ENCODE data around the gene ARHGAP10. TPM values are rescaled to one million over a fixed set of nuclear protein-coding genes. Genes with fewer than 3 reads are reported as not detected.
"Not testable (repeated sequence)": the region's sequence is repeated elsewhere in the genome, so short reads cannot be mapped to it uniquely, and the experiment has no call there.

ARHGAP10 gene
- total RNA-seq, 1 experiment from 2014 or later: 6.1 TPM

- Mint-ChIP-seq H3K9me3 (ENCODE audit: low read depth, unreplicated experiment) (no peaks in the 10 kb centered on the region), H3K27me3 (ENCODE audit: unreplicated experiment) (no peaks in the 10 kb centered on the region), H3K36me3 (ENCODE audit: insufficient read depth, unreplicated experiment) (no peaks in the 10 kb centered on the region), H3K4me1 (ENCODE audit: low read depth, unreplicated experiment) (no peaks in the 10 kb centered on the region), H3K4me3 (ENCODE audit: low read depth, unreplicated experiment) (no peak overlapping the region), H3K27ac (ENCODE audit: unreplicated experiment) (no peak overlapping the region)
- no peak for DNase-seq
- no peak for TF ChIP-seq CTCF (IDR thresholded peaks at IDR 0.05; ENCODE audit: unreplicated experiment)
- intact Hi-C loops (cut with micrococcal nuclease; ENCODE audit: unreplicated experiment): no loop called here
- BruUV-seq (replicated peaks): no TSS peak
- CTCF ChIA-PET: no interaction called here
Measured at GRCh38 chr4:147994076-147994475, 262.2 kb downstream of the ARHGAP10 start.

- BruUV-seq (replicated peaks): no TSS peak
- no peak for TF ChIP-seq CTCF (IDR thresholded peaks at IDR 0.05; ENCODE audit: unreplicated experiment)
- H3K4me3 Mint-ChIP-seq (ENCODE audit: low read depth, unreplicated experiment): no peak overlapping the region
- CTCF ChIA-PET: no interaction called here
- intact Hi-C loops (cut with micrococcal nuclease; ENCODE audit: unreplicated experiment): no loop called here
- no peaks in the 10 kb centered on the region for H3K4me1 Mint-ChIP-seq (ENCODE audit: low read depth, unreplicated experiment)
- DNase-seq: no peak
- no peaks in the 10 kb centered on the region for H3K27me3 Mint-ChIP-seq (ENCODE audit: unreplicated experiment)
- H3K36me3 Mint-ChIP-seq (ENCODE audit: insufficient read depth, unreplicated experiment): no peaks in the 10 kb centered on the region
- no peaks in the 10 kb centered on the region for H3K9me3 Mint-ChIP-seq (ENCODE audit: low read depth, unreplicated experiment)
- no peak overlapping the region for H3K27ac Mint-ChIP-seq (ENCODE audit: unreplicated experiment)
Measured at GRCh38 chr4:147994491-147995385, 262.9 kb downstream of the ARHGAP10 start.

GRCh38 chr4:147996859-147997258, 265.0 kb downstream of the ARHGAP10 start:
- H3K9me3 Mint-ChIP-seq (ENCODE audit: low read depth, unreplicated experiment): no peaks in the 10 kb centered on the region
- intact Hi-C loops (cut with micrococcal nuclease; ENCODE audit: unreplicated experiment): no loop called here
- no peak overlapping the region for H3K27ac Mint-ChIP-seq (ENCODE audit: unreplicated experiment)
- H3K4me3 Mint-ChIP-seq (ENCODE audit: low read depth, unreplicated experiment): no peak overlapping the region
- DNase-seq: no peak
- no peaks in the 10 kb centered on the region for H3K27me3 Mint-ChIP-seq (ENCODE audit: unreplicated experiment)
- no peak for TF ChIP-seq CTCF (IDR thresholded peaks at IDR 0.05; ENCODE audit: unreplicated experiment)
- BruUV-seq (replicated peaks): no TSS peak
- H3K4me1 Mint-ChIP-seq (ENCODE audit: low read depth, unreplicated experiment): no peaks in the 10 kb centered on the region
- CTCF ChIA-PET: no interaction called here
- H3K36me3 Mint-ChIP-seq (ENCODE audit: insufficient read depth, unreplicated experiment): no peaks in the 10 kb centered on the region

GRCh38 chr4:148000038-148000437, 268.1 kb downstream of the ARHGAP10 start:
- H3K4me3 Mint-ChIP-seq (ENCODE audit: low read depth, unreplicated experiment); H3K4me1 Mint-ChIP-seq (ENCODE audit: low read depth, unreplicated experiment); H3K36me3 Mint-ChIP-seq (ENCODE audit: insufficient read depth, unreplicated experiment); DNase-seq; BruUV-seq (replicated peaks); intact Hi-C loops (cut with micrococcal nuclease; ENCODE audit: unreplicated experiment); H3K9me3 Mint-ChIP-seq (ENCODE audit: low read depth, unreplicated experiment); CTCF ChIA-PET; H3K27me3 Mint-ChIP-seq (ENCODE audit: unreplicated experiment); H3K27ac Mint-ChIP-seq (ENCODE audit: unreplicated experiment): not testable (repeated sequence)

GRCh38 chr4:148004228-148004857, 272.5 kb downstream of the ARHGAP10 start:
- no peak for TF ChIP-seq CTCF (IDR thresholded peaks at IDR 0.05; ENCODE audit: unreplicated experiment)
- Mint-ChIP-seq H3K27me3 (ENCODE audit: unreplicated experiment) (no peaks in the 10 kb centered on the region), H3K36me3 (ENCODE audit: insufficient read depth, unreplicated experiment) (no peaks in the 10 kb centered on the region), H3K27ac (ENCODE audit: unreplicated experiment) (no peak overlapping the region), H3K4me3 (ENCODE audit: low read depth, unreplicated experiment) (no peak overlapping the region), H3K4me1 (ENCODE audit: low read depth, unreplicated experiment) (no peaks in the 10 kb centered on the region), H3K9me3 (ENCODE audit: low read depth, unreplicated experiment) (no peaks in the 10 kb centered on the region)
- no TSS peak for BruUV-seq (replicated peaks)
- intact Hi-C loops (cut with micrococcal nuclease; ENCODE audit: unreplicated experiment): no loop called here
- CTCF ChIA-PET: no interaction called here
- no peak for DNase-seq

Data from Calu3 (cell line).